ENCODE measurements around the gene FHOD3.

FHOD3 gene

GRCh38 chr18:36406805-36407204 is 109.3 kb downstream of the FHOD3 start:
- DNase-seq (ENCODE audit: low spot score): no peak
- TF ChIP-seq CTCF (IDR thresholded peaks at IDR 0.05; ENCODE audit: extremely low read depth, insufficient read depth, missing control alignments): no peak
- in situ Hi-C loops (cut with MboI; ENCODE audit: low pct_unique_long_range_greater_than_20kb, low sequenced_read_pairs, unreplicated experiment): no loop called here

GRCh38 chr18:36408606-36409005 is 111.1 kb downstream of the FHOD3 start:
- TF ChIP-seq CTCF (IDR thresholded peaks at IDR 0.05; ENCODE audit: extremely low read depth, insufficient read depth, missing control alignments): no peak
- in situ Hi-C loops (cut with MboI; ENCODE audit: low pct_unique_long_range_greater_than_20kb, low sequenced_read_pairs, unreplicated experiment): no loop called here
- DNase-seq (ENCODE audit: low spot score): no peak

- TF ChIP-seq CTCF (IDR thresholded peaks at IDR 0.05; ENCODE audit: extremely low read depth, insufficient read depth, missing control alignments): no peak
- in situ Hi-C loops (cut with MboI; ENCODE audit: low pct_unique_long_range_greater_than_20kb, low sequenced_read_pairs, unreplicated experiment): no loop called here
- DNase-seq (ENCODE audit: low spot score): no peak
These were observed 112.3 kb downstream of the FHOD3 start for GRCh38 chr18:36409779-36410178.

GRCh38 chr18:36410346-36410745 is 112.8 kb downstream of the FHOD3 start:
- in situ Hi-C loops (cut with MboI; ENCODE audit: low pct_unique_long_range_greater_than_20kb, low sequenced_read_pairs, unreplicated experiment): no loop called here
- no peak for DNase-seq (ENCODE audit: low spot score)
- TF ChIP-seq CTCF (IDR thresholded peaks at IDR 0.05; ENCODE audit: extremely low read depth, insufficient read depth, missing control alignments): no peak

GRCh38 chr18:36411745-36412168 is 114.2 kb downstream of the FHOD3 start:
- TF ChIP-seq CTCF (IDR thresholded peaks at IDR 0.05; ENCODE audit: extremely low read depth, insufficient read depth, missing control alignments): peak; percentile 41
- DNase-seq (ENCODE audit: low spot score): no peak
- in situ Hi-C loops (cut with MboI; ENCODE audit: low pct_unique_long_range_greater_than_20kb, low sequenced_read_pairs, unreplicated experiment): no loop called here

- in situ Hi-C loops (cut with MboI; ENCODE audit: low pct_unique_long_range_greater_than_20kb, low sequenced_read_pairs, unreplicated experiment): no loop called here
- DNase-seq (ENCODE audit: low spot score): no peak
- peak; percentile 29 for TF ChIP-seq CTCF (IDR thresholded peaks at IDR 0.05; ENCODE audit: extremely low read depth, insufficient read depth, missing control alignments)
These were observed 115.3 kb downstream of the FHOD3 start for GRCh38 chr18:36412778-36413177.

GRCh38 chr18:36415171-36415570 is 117.7 kb downstream of the FHOD3 start:
- TF ChIP-seq CTCF (IDR thresholded peaks at IDR 0.05; ENCODE audit: extremely low read depth, insufficient read depth, missing control alignments): no peak
- in situ Hi-C loops (cut with MboI; ENCODE audit: low pct_unique_long_range_greater_than_20kb, low sequenced_read_pairs, unreplicated experiment): no loop called here
- no peak for DNase-seq (ENCODE audit: low spot score)
